ENCODE data around the gene WAPL.

Gene WAPL

GRCh38 chr10:86450806-86451603 is 70.6 kb downstream of the WAPL start:
- no peak for TF ChIP-seq CTCF (IDR thresholded peaks at IDR 0.05; ENCODE audit: insufficient read depth, missing control alignments)
- no peak for DNase-seq (ENCODE audit: insufficient read length, low spot score)
- FAIRE-seq: no peak

- DNase-seq (ENCODE audit: insufficient read length, low spot score) (no peak), FAIRE-seq (peak; percentile 25)
- TF ChIP-seq CTCF (IDR thresholded peaks at IDR 0.05; ENCODE audit: insufficient read depth, missing control alignments): no peak
Measured at GRCh38 chr10:86449926-86450558, 71.5 kb downstream of the WAPL start.

- no peak for DNase-seq (ENCODE audit: insufficient read length, low spot score)
- TF ChIP-seq CTCF (IDR thresholded peaks at IDR 0.05; ENCODE audit: insufficient read depth, missing control alignments): no peak
- FAIRE-seq: no peak
Measured at GRCh38 chr10:86447432-86447831, 74.2 kb downstream of the WAPL start.

- TF ChIP-seq CTCF (IDR thresholded peaks at IDR 0.05; ENCODE audit: insufficient read depth, missing control alignments): no peak
- FAIRE-seq (no peak), DNase-seq (ENCODE audit: insufficient read length, low spot score) (no peak)
Measured at GRCh38 chr10:86446987-86447386, 74.6 kb downstream of the WAPL start.

- DNase-seq (ENCODE audit: insufficient read length, low spot score) (no peak), FAIRE-seq (no peak)
- TF ChIP-seq CTCF (IDR thresholded peaks at IDR 0.05; ENCODE audit: insufficient read depth, missing control alignments): no peak
Measured at GRCh38 chr10:86446440-86446839, 75.2 kb downstream of the WAPL start.

- no peak for TF ChIP-seq CTCF (IDR thresholded peaks at IDR 0.05; ENCODE audit: insufficient read depth, missing control alignments)
- DNase-seq (ENCODE audit: insufficient read length, low spot score): no peak
- FAIRE-seq: no peak
Measured at GRCh38 chr10:86443936-86444335, 77.7 kb downstream of the WAPL start.

GRCh38 chr10:86443069-86443468 is 78.5 kb downstream of the WAPL start:
- no peak for DNase-seq (ENCODE audit: insufficient read length, low spot score)
- no peak for TF ChIP-seq CTCF (IDR thresholded peaks at IDR 0.05; ENCODE audit: insufficient read depth, missing control alignments)
- no peak for FAIRE-seq

All from D721Med (cell line).